ENCODE results near the gene UBTF.

DNA sequence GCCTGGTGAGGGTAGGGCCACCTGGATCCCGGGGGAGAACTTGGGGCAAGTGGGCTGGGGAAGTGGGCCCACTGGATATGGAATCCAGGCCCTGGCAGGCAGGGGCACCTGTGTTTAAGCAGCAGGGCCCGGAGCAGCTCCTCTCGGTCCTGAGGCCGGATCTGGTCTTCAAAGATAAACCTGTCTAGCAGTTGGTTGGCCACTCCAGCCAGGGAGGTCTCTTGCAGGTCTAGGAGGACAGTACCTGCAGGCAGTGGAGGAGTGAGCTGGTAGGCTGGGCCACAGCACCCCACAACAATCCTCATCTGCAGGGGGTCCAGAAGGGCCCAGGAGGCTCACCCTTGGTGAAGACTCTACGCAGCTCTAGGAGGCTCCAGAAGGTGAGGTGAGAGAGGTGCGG is 40.8 kb upstream of the UBTF start:
- TF ChIP-seq CTCF (optimal IDR thresholded peaks at IDR 0.05 in 1 of 3, IDR thresholded peaks at IDR 0.05 in 1 of 3, conservative IDR thresholded peaks at IDR 0.05 in 1 of 3; ENCODE audit: extremely low read depth in 1 of 3, insufficient read depth in 2 of 3, low read length in 3 of 3) (no peak), EZH2 (IDR thresholded peaks at IDR 0.05; ENCODE audit: low read length) (no peak)
